ENCODE results near the gene GRIP2. TPM values are rescaled to one million over a fixed set of nuclear protein-coding genes. Genes with fewer than 3 reads are reported as not detected.
"Not testable (repeated sequence)": the region's sequence is repeated elsewhere in the genome, so short reads cannot be mapped to it uniquely, and the experiment has no call there.

Gene GRIP2
- total RNA-seq, 1 donor from 2014 or later = not detected

- H3K4me3 Mint-ChIP-seq = no peak overlapping the region
- intact Hi-C loops (cut with micrococcal nuclease) = no loop called here
Measured at GRCh38 chr3:14519406-14519805, 20.7 kb downstream of the GRIP2 start.

GRCh38 chr3:14518893-14519292, 21.2 kb downstream of the GRIP2 start:
- Mint-ChIP-seq H3K4me1 (ENCODE audit: low read depth) (no peaks in the 10 kb centered on the region), H3K9me3 (no peaks in the 10 kb centered on the region), H3K4me3 (no peak overlapping the region), H3K36me3 (ENCODE audit: low read depth) (no peaks in the 10 kb centered on the region), H3K27ac (no peak overlapping the region), H3K27me3 (ENCODE audit: insufficient read depth) (peaks cover 3% of the 10 kb centered on the region)
- no peak for DNase-seq (ENCODE audit: low spot score)
- intact Hi-C loops (cut with micrococcal nuclease) = no loop called here

More at GRCh38 chr3:14519406-14519805, 20.7 kb downstream of the GRIP2 start:
- peaks cover 3% of the 10 kb centered on the region for H3K27me3 Mint-ChIP-seq (ENCODE audit: insufficient read depth)
- H3K4me1 Mint-ChIP-seq (ENCODE audit: low read depth) = no peaks in the 10 kb centered on the region
- DNase-seq (ENCODE audit: low spot score) = no peak
- H3K27ac Mint-ChIP-seq = no peak overlapping the region
- no peaks in the 10 kb centered on the region for H3K9me3 Mint-ChIP-seq
- no peaks in the 10 kb centered on the region for H3K36me3 Mint-ChIP-seq (ENCODE audit: low read depth)

- Mint-ChIP-seq H3K27ac (no peak overlapping the region), H3K9me3 (no peaks in the 10 kb centered on the region), H3K4me1 (ENCODE audit: low read depth) (no peaks in the 10 kb centered on the region), H3K36me3 (ENCODE audit: low read depth) (no peaks in the 10 kb centered on the region), H3K27me3 (ENCODE audit: insufficient read depth) (peaks cover 3% of the 10 kb centered on the region), H3K4me3 (no peak overlapping the region)
- no peak for DNase-seq (ENCODE audit: low spot score)
- intact Hi-C loops (cut with micrococcal nuclease) = no loop called here
Measured at GRCh38 chr3:14518432-14518802, 21.7 kb downstream of the GRIP2 start.

- peaks cover 3% of the 10 kb centered on the region for H3K27me3 Mint-ChIP-seq (ENCODE audit: insufficient read depth)
- no peak overlapping the region for H3K27ac Mint-ChIP-seq
- intact Hi-C loops (cut with micrococcal nuclease) = no loop called here
- H3K4me3 Mint-ChIP-seq = no peak overlapping the region
- no peaks in the 10 kb centered on the region for H3K36me3 Mint-ChIP-seq (ENCODE audit: low read depth)
- H3K4me1 Mint-ChIP-seq (ENCODE audit: low read depth) = no peaks in the 10 kb centered on the region
- no peak for DNase-seq (ENCODE audit: low spot score)
- no peaks in the 10 kb centered on the region for H3K9me3 Mint-ChIP-seq
Measured at GRCh38 chr3:14517601-14518431, 22.3 kb downstream of the GRIP2 start.

- Mint-ChIP-seq H3K4me1 (ENCODE audit: low read depth) (no peaks in the 10 kb centered on the region), H3K9me3 (no peaks in the 10 kb centered on the region), H3K4me3 (no peak overlapping the region), H3K27ac (no peak overlapping the region), H3K27me3 (ENCODE audit: insufficient read depth) (peaks cover 3% of the 10 kb centered on the region), H3K36me3 (ENCODE audit: low read depth) (no peaks in the 10 kb centered on the region)
- no peak for DNase-seq (ENCODE audit: low spot score)
- intact Hi-C loops (cut with micrococcal nuclease) = no loop called here
Measured at GRCh38 chr3:14516738-14517345, 23.3 kb downstream of the GRIP2 start.

GRCh38 chr3:14515526-14515925, 24.6 kb downstream of the GRIP2 start:
- H3K4me3 Mint-ChIP-seq; H3K27ac Mint-ChIP-seq; H3K4me1 Mint-ChIP-seq (ENCODE audit: low read depth); H3K9me3 Mint-ChIP-seq; H3K36me3 Mint-ChIP-seq (ENCODE audit: low read depth); H3K27me3 Mint-ChIP-seq (ENCODE audit: insufficient read depth); intact Hi-C loops (cut with micrococcal nuclease); DNase-seq (ENCODE audit: low spot score): not testable (repeated sequence)

GRCh38 chr3:14514323-14514720, 25.8 kb downstream of the GRIP2 start:
- intact Hi-C loops (cut with micrococcal nuclease) = no loop called here
- Mint-ChIP-seq H3K4me1 (ENCODE audit: low read depth) (no peaks in the 10 kb centered on the region), H3K36me3 (ENCODE audit: low read depth) (no peaks in the 10 kb centered on the region), H3K9me3 (no peaks in the 10 kb centered on the region), H3K27ac (no peak overlapping the region), H3K4me3 (no peak overlapping the region), H3K27me3 (ENCODE audit: insufficient read depth) (no peaks in the 10 kb centered on the region)
- no peak for DNase-seq (ENCODE audit: low spot score)

- no peak overlapping the region for H3K27ac Mint-ChIP-seq
- intact Hi-C loops (cut with micrococcal nuclease) = no loop called here
- DNase-seq (ENCODE audit: low spot score) = no peak
- no peaks in the 10 kb centered on the region for H3K4me1 Mint-ChIP-seq (ENCODE audit: low read depth)
- no peaks in the 10 kb centered on the region for H3K27me3 Mint-ChIP-seq (ENCODE audit: insufficient read depth)
- no peaks in the 10 kb centered on the region for H3K36me3 Mint-ChIP-seq (ENCODE audit: low read depth)
- no peaks in the 10 kb centered on the region for H3K9me3 Mint-ChIP-seq
- H3K4me3 Mint-ChIP-seq = no peak overlapping the region
Measured at GRCh38 chr3:14513566-14514322, 26.4 kb downstream of the GRIP2 start.

- intact Hi-C loops (cut with micrococcal nuclease) = no loop called here
- Mint-ChIP-seq H3K4me3 (no peak overlapping the region), H3K4me1 (ENCODE audit: low read depth) (no peaks in the 10 kb centered on the region), H3K27ac (no peak overlapping the region), H3K27me3 (ENCODE audit: insufficient read depth) (no peaks in the 10 kb centered on the region), H3K9me3 (no peaks in the 10 kb centered on the region), H3K36me3 (ENCODE audit: low read depth) (no peaks in the 10 kb centered on the region)
- no peak for DNase-seq (ENCODE audit: low spot score)
Measured at GRCh38 chr3:14512942-14513327, 27.2 kb downstream of the GRIP2 start.

- Mint-ChIP-seq H3K27me3 (ENCODE audit: insufficient read depth) (no peaks in the 10 kb centered on the region), H3K9me3 (no peaks in the 10 kb centered on the region), H3K4me1 (ENCODE audit: low read depth) (no peaks in the 10 kb centered on the region), H3K36me3 (ENCODE audit: low read depth) (no peaks in the 10 kb centered on the region), H3K27ac (no peak overlapping the region), H3K4me3 (no peak overlapping the region)
- intact Hi-C loops (cut with micrococcal nuclease) = no loop called here
- no peak for DNase-seq (ENCODE audit: low spot score)
Measured at GRCh38 chr3:14512281-14512941, 27.7 kb downstream of the GRIP2 start.

- Mint-ChIP-seq H3K9me3 (no peaks in the 10 kb centered on the region), H3K4me3 (no peak overlapping the region), H3K4me1 (ENCODE audit: low read depth) (no peaks in the 10 kb centered on the region), H3K27me3 (ENCODE audit: insufficient read depth) (no peaks in the 10 kb centered on the region), H3K27ac (no peak overlapping the region), H3K36me3 (ENCODE audit: low read depth) (no peaks in the 10 kb centered on the region)
- no peak for DNase-seq (ENCODE audit: low spot score)
- intact Hi-C loops (cut with micrococcal nuclease) = no loop called here
Measured at GRCh38 chr3:14511623-14512280, 28.4 kb downstream of the GRIP2 start.

- H3K9me3 Mint-ChIP-seq = no peaks in the 10 kb centered on the region
- no peaks in the 10 kb centered on the region for H3K36me3 Mint-ChIP-seq (ENCODE audit: low read depth)
- no peak overlapping the region for H3K4me3 Mint-ChIP-seq
- H3K27ac Mint-ChIP-seq = no peak overlapping the region
- no peaks in the 10 kb centered on the region for H3K4me1 Mint-ChIP-seq (ENCODE audit: low read depth)
- no peak for DNase-seq (ENCODE audit: low spot score)
- intact Hi-C loops (cut with micrococcal nuclease) = no loop called here
- H3K27me3 Mint-ChIP-seq (ENCODE audit: insufficient read depth) = no peaks in the 10 kb centered on the region
Measured at GRCh38 chr3:14510838-14511622, 29.1 kb downstream of the GRIP2 start.
